Amniotic stem cell (primary cell): ENCODE results near the gene PHOX2B.

Experiments
- DNase-seq: peaks from one replicate; lab custom pipeline; 2025; lab: John Stamatoyannopoulos, UW

Gene PHOX2B

GRCh38 chr4:41748571-41749475 is at the start of gene PHOX2B:
Gene PHOX2B (minus strand): TSS chr4:41748725. CDS start chr4:41748610, 115 bp downstream.
- DNase-seq = no peak

- DNase-seq = no peak
Measured at GRCh38 chr4:41797260-41797659, 48.7 kb upstream of the PHOX2B start.

- no peak for DNase-seq
Measured at GRCh38 chr4:41796545-41797210, 48.2 kb upstream of the PHOX2B start.

- DNase-seq = no peak
Measured at GRCh38 chr4:41795796-41796385, 47.4 kb upstream of the PHOX2B start.

GRCh38 chr4:41792166-41792565 is 43.6 kb upstream of the PHOX2B start:
- DNase-seq = no peak

GRCh38 chr4:41791557-41791956 is 43.0 kb upstream of the PHOX2B start:
- DNase-seq = no peak

- DNase-seq = no peak
Measured at GRCh38 chr4:41787931-41788330, 39.4 kb upstream of the PHOX2B start.

GRCh38 chr4:41785665-41786064 is 37.1 kb upstream of the PHOX2B start:
- DNase-seq = no peak

GRCh38 chr4:41784191-41784979 is 35.9 kb upstream of the PHOX2B start:
- no peak for DNase-seq

GRCh38 chr4:41776466-41776865 is 27.9 kb upstream of the PHOX2B start:
- DNase-seq = no peak

GRCh38 chr4:41763729-41764128 is 15.2 kb upstream of the PHOX2B start:
- DNase-seq = no peak

GRCh38 chr4:41758884-41759283 is 10.4 kb upstream of the PHOX2B start:
- no peak for DNase-seq

GRCh38 chr4:41757521-41758156 is 9.1 kb upstream of the PHOX2B start:
- DNase-seq = no peak

GRCh38 chr4:41753942-41754341 is 5.4 kb upstream of the PHOX2B start:
- no peak for DNase-seq

- DNase-seq = no peak
Measured at GRCh38 chr4:41752081-41752836, 3.7 kb upstream of the PHOX2B start.

GRCh38 chr4:41751449-41752061 is 3.0 kb upstream of the PHOX2B start:
- no peak for DNase-seq

GRCh38 chr4:41750626-41751448 is 2.3 kb upstream of the PHOX2B start:
- no peak for DNase-seq

- DNase-seq = no peak
Measured at GRCh38 chr4:41750121-41750625, 1.6 kb upstream of the PHOX2B start.

- DNase-seq = no peak
Measured at GRCh38 chr4:41749631-41750039, 1.1 kb upstream of the PHOX2B start.
